Coronary artery (tissue), 2 donors: ENCODE measurements around the gene RD3L.

ENCODE experiments used
- DNase-seq: peaks from one replicate; pipeline ENCODE4 v3.0.0-alpha.2; 2017; ENCODE audit warnings: low spot score
- H3K27ac ChIP-seq, 2 donors: fragments of 200-600 bp; sonication (generic); one replicate each; pipeline ENCODE4 v1.5.1; 2016 to 2019
- H3K4me3 ChIP-seq: fragments of 200-600 bp; sonication (generic); 2 replicates; pipeline ENCODE4 v1.5.1; 2016; ENCODE audit warnings: mild to moderate bottlenecking, moderate library complexity
- CTCF ChIP-seq: fragments of 200-600 bp; sonication (generic); IDR thresholded peaks from one replicate; pipeline ENCODE4 v1.5.1; 2019; ENCODE audit warnings: antibody characterized with exemption

RD3L gene

GRCh38 chr14:103894723-103895059 is 47.6 kb downstream of the RD3L start:
- no peak overlapping the region for H3K27ac ChIP-seq
- DNase-seq, result peak; percentile 53
- no peak for TF ChIP-seq CTCF

GRCh38 chr14:103894034-103894722 is 48.2 kb downstream of the RD3L start:
- Histone ChIP-seq H3K27ac (no peak overlapping the region), H3K4me3 (no peak overlapping the region)
- DNase-seq, result peak; percentile 61
- no peak for TF ChIP-seq CTCF

More at GRCh38 chr14:103894723-103895059, 47.6 kb downstream of the RD3L start:
- H3K4me3 ChIP-seq, result no peak overlapping the region

- no peak overlapping the region for H3K27ac ChIP-seq
- H3K4me3 ChIP-seq, result no peak overlapping the region
- peak; percentile 58 for DNase-seq
- no peak for TF ChIP-seq CTCF
Observed at GRCh38 chr14:103892247-103892646, 50.1 kb downstream of the RD3L start.

GRCh38 chr14:103891667-103892215 is 50.6 kb downstream of the RD3L start:
- H3K4me3 ChIP-seq, result no peak overlapping the region
- TF ChIP-seq CTCF, result no peak
- DNase-seq, result peak; percentile 67
- H3K27ac ChIP-seq, result no peak overlapping the region

GRCh38 chr14:103890821-103891666 is 51.3 kb downstream of the RD3L start:
- TF ChIP-seq CTCF, result no peak
- H3K27ac ChIP-seq, result peak overlapping the region in 1 of 2 donors; percentile 35
- peak; percentile 64 for DNase-seq

More at GRCh38 chr14:103890821-103891666, 51.3 kb downstream of the RD3L start:
- H3K4me3 ChIP-seq, result no peak overlapping the region
